GM18526 (cell line): ENCODE results near the gene MVD.

Source experiments
- POLR2A ChIP-seq: IDR thresholded peaks from 3 replicates; pipeline ENCODE4 v1.6.1; 2011; ENCODE audit not compliant: insufficient read length; ENCODE audit errors: extremely low read depth

MVD gene

DNA sequence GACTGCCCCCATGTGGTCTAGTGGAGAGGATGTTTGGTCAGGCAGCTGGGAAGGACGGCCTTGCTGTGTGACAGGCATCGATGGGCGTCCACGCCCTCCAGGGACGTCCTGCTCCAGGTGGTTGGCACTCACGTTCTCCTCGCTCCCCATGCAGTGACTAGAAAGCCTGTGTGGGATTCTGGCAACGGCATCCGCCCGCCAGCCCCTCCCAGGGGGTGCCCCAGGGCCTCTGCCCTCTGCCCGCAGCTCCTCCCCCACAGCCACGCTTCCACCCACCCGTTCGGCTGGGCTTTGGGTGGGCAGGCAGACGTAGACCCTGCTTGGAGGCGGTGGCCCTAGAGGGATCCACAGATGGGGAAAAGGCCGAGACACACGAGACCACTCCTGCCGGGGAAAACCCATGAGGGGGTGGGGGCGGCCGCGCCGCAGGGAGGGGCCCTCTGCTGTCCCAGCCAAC, 29.2 kb downstream of the MVD start:
- no peak for TF ChIP-seq POLR2A

DNA sequence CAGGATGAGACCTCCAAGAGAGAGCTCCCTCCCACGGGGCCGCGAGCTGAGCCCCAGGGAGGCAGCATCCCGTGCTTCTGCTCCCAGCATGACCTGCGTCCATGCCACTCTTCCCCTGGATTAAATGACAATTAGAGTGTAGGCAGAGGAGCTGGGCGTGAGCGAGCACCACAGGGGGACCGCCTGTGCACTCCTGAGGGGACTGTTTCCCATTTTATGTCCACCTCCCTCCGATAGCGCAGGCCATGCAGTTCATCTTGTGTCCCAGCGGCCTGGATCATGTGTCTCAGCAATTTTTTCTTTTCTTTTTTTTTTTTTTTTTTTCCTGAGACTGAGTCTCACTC, 30.3 kb downstream of the MVD start:
- no peak for TF ChIP-seq POLR2A

- no peak for TF ChIP-seq POLR2A
Measured at GRCh38 chr16:88631920-88632586, 30.8 kb downstream of the MVD start.

DNA sequence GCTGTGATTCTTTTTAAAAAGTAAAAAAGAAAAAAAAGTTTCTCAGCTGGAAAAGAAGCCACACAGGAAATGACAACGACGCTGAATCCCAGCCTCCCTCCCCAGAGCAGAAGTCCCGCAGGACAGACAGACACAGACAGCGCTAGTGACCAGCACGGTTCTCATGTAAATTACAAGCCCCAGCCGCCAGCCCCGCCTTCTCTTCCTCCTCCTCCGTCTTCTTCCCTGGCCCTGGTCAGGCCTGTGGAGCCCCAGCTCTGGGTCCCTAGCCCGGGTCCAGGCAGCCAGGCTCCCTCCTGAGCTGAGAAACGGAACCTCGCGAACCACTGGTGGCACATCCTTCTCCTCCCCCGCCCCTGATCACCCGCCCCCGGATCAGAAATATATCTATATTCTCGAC, 31.5 kb downstream of the MVD start:
- TF ChIP-seq POLR2A: no peak

DNA sequence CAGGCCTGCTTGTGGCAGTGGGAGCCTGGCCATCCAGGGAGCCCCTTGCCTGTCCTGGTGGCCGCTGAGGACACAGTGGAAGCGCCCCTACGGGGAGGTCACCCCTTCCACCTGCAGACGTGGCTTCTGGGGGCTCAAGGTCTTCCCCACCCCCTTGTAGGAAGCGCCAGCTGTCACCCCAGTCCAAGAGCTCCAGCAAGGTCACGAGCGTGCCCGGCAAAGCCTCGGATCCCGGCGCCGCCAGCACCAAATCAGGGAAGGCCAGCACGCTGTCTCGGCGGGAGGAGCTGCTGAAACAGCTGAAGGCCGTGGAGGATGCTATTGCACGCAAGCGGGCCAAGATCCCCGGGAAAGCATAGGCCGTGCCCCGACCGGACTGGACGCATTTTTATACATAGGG, 31.9 kb downstream of the MVD start:
- no peak for TF ChIP-seq POLR2A

GRCh38 chr16:88630433-88630832, 32.5 kb downstream of the MVD start:
- no peak for TF ChIP-seq POLR2A

- no peak for TF ChIP-seq POLR2A
Measured at GRCh38 chr16:88629835-88630234, 33.1 kb downstream of the MVD start.

DNA sequence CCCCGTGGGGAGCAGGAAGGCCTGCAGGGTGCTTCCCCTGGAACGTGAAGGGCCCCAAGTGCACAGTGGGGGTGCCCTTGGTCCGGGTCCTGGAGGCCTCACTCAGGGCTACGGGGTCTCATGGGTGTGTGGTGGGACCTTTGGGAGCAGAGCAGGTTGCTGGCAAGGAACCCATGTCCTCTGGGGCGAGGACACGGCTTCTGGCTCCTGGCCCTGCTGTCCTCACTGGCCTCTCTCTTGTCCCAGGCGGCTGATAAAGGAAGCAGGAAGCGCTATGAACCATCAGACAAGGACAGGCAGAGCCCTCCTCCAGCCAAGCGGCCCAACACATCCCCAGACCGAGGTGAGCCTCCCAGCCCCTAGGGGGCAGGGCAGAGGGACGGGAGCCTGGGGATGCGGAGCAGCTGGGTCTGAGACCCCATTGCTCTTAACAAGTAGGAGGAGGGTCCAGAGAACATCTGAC, 34.3 kb downstream of the MVD start:
- no peak for TF ChIP-seq POLR2A

- no peak for TF ChIP-seq POLR2A
Measured at GRCh38 chr16:88627531-88628411, 35.1 kb downstream of the MVD start.

GRCh38 chr16:88626646-88627045, 36.2 kb downstream of the MVD start:
- no peak for TF ChIP-seq POLR2A

DNA sequence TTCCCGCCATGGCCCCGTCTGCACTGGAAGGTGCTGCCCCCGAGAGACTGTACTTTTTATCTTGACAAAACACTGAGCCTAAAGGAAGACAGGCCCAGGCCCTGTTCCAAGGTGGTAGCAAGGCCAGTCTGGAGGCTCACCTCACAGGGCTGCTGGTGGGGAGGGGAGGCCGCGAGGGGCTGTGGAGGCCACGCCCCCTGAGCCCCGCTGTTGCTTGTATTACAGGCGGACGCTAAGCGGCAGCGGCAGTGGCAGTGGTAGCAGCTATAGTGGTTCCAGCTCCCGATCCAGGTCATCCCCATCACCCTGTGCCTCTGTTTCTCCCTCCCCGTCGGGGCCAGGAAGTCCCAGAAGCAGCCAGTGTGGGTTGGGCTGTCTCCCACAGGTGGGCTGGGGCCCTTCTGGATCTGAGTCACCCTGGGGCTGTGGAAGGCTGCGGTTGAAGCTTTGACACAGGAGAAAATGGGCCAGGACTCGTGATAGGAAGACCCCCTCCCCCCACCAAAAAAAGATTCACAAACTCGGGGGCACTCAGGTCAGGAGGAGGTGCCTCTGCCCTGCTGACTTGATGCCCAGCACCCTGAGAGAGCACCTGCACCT, 37.8 kb downstream of the MVD start:
- no peak for TF ChIP-seq POLR2A

DNA sequence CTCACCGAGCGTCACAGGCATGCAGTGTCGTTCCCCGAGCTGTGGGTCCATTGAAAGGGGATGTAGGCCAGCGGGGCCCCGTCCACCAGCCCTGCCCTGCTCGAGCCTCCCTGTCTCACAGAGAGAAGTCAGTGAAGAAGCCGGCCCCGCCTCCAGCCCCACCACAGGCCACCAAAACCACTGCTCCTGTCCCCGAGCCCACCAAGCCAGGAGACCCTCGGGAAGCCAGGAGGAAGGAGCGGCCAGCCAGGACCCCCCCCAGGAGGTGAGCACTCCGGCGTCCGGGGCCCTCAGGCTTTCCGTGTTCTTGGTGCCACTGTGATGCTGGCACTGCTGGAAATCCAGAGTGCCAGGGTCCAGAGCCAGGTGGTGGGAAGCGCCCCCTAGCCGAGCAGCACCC, 38.4 kb downstream of the MVD start:
- no peak for TF ChIP-seq POLR2A

- TF ChIP-seq POLR2A: no peak
Measured at GRCh38 chr16:88623858-88624257, 39.0 kb downstream of the MVD start.

GRCh38 chr16:88622866-88623265, 40.0 kb downstream of the MVD start:
- no peak for TF ChIP-seq POLR2A

DNA sequence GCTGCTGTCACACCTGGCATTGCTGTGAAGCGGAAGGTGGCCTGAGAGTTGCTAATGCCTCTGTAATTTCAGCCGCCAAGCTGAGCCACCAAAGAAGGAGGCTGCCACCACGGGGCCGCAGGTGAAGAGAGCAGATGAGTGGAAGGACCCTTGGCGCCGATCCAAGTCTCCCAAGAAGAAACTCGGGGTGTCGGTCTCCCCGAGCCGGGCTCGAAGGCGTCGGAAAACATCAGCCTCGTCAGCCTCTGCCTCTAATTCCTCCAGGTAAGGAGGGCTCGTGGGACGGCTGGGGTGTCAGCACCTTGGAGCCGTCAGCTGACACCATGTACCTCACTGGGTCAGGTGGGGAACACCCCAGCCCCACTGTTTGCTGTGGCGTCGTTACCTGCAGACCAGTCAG, 40.8 kb downstream of the MVD start:
- no peak for TF ChIP-seq POLR2A
